GM11168 (cell line): ENCODE data around the gene SH2D3A.
"Not testable (repeated sequence)": the region's sequence is repeated elsewhere in the genome, so short reads cannot be mapped to it uniquely, and the experiment has no call there.

Experiments used
- in situ Hi-C: fragments of 300-500 bp; cut with MboI; formaldehyde crosslinking; loops from one replicate; pipeline ENCODE4 v1.12.0; 2022; ENCODE audit warnings: low sequenced_read_pairs; ENCODE audit not compliant: unreplicated experiment

Gene SH2D3A

DNA sequence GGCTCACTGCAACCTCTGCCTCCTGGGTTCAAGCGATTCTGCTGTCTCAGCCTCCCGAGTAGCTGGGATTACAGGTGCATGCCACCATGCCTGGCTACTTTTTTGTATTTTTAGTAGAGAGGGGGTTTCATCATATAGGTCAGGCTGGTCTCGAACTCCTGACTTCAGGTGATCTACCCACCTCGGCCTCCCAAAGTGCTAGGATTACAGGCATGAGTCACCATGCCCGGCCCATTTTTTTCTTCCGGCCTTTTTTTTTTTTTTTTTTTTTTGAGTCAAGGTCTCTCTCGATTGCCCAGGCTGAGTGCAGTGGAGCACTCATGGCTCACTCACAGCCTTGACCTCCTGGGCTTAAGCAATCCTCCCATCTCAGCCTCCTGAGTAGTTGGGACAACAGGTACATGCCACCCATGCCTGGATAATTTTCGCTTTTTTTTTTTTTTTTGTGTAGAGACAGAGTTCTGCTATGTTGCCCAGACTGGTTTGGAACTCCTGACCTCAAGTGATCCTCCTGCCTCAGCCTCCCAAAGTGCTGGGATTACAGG is 4.9 kb downstream of the SH2D3A start:
- in situ Hi-C loops = not testable (repeated sequence)

- in situ Hi-C loops = no loop called here
Observed at GRCh38 chr19:6761053-6761676, 6.1 kb downstream of the SH2D3A start.

DNA sequence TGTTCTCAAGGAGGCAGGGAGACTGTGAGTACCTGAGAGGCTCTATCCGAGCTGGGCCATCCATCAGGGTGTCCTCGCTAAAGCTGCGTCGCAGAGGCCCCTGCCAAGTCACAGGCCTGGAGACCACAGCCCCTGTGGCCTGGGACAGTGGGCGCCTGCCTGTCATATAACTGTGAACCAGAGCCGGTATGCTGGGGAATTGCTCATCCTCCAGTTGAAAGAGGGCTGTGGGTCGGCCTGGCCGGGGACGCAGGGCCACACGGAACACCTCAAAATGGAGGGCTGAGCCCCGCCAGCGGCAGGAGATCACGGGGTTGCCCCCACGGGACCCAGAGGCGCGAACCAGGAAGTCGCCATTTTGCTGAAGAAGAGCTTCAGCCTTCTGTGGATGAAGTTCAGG is 6.6 kb downstream of the SH2D3A start:
- in situ Hi-C loops = no loop called here

DNA sequence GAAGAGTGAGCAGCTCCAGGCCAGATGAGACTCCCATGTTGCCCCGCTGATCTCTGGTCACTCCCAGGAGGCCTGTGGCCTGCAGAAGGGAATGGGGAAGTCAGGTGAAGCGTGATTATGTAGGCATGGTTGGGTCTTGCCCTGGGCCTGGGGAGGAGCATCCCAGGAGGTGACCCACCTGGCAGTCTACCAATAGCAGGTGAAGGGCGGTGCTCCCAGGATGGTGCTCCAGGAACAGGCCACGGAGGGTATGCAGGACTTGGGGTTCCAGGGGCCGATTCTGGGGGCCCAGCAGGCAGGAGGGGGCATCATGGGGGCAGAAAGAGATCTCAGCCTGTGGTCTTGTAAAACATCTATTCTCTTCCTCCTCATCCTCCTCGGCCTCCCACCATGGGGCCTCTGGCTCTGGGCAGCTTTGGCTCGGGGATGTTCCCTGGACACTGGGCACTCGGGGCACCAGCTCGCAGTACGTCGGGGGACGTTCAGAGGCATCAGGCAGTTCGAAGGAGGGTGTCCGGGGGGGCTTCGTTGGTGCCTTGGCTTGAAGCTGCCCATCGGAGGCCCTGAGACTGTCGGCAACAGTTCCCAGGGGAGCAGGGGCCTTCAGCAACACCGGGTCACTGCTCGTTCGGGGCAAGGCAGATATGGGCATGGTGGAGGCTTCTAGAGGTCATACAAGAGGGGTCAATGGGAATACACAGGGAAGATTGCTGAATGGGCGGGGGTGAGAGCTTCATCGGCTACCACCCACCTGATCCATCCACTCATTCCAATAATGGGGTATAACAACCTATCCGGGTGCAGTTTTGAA is 12.4 kb downstream of the SH2D3A start:
- in situ Hi-C loops = loop anchor here (5.0 kb wide), 1 partner anchor 107 kb away; no protein-coding TSS in a partner anchor

DNA sequence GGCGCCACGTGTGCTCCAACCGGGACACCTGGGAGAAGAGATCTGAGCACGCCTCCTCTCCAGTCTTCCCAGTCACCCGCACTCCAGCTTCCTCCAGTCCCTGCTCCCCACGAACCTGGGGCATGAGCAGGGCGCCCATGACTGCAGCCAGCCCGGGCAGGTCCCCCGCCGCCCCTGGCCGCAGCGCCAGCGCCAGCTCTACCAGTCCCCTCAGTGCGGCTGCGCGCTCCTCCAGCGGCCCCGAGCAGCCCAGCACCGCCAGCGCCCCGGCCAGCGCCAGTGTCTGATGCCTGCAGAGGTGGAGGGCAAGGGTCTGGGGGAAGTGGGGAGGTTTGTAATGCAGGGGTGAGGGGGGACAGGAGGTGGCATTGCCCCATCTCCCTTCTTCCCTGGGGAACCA is 13.1 kb downstream of the SH2D3A start:
- in situ Hi-C loops = loop anchor here (5.0 kb wide), 1 partner anchor 108 kb away; no protein-coding TSS in a partner anchor

DNA sequence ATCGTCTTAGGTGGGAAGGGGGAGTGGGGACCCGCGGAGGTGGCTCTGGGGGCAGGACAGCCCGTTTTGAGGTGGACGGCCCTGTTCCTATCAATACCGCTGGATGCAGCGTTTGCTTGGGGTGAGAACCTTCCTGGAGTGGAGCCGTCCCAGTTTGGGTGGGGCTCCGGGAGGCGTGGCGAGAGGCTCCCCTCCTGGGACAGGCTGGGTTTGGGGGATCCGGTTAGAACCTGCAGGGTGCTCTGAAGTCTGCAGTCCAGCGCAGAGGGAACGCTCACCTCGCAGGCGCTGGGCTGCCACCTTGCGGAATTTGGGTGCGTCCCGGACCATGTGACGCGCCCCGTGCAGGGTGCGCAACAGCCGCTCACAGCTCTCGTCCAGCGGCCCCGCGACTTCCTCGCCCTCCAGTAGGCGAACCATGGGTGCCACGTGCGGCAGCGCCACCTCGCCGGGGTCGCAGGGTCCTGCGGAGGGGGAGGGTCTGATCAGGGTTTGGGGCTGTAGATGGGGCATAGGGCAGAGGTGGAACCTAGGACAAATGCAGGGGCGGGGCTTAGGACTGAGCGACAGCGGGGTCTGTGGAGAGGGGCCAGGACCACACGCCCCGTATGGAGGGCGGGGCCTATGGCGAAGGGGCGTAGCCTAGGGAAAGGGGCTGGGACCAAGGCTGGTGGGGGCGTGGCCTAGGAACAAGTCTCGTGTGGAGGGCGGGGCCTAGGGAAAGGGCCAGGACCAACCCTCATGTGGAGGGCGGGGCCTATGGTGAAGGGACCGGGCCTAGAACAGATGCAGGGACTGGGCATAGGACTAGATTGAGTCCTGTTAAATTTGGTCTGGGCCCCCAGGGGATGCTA is 13.8 kb downstream of the SH2D3A start:
- in situ Hi-C loops = loop anchor here (5.0 kb wide), 1 partner anchor 109 kb away; no protein-coding TSS in a partner anchor

GRCh38 chr19:6752256-6753177 is 14.7 kb downstream of the SH2D3A start:
- in situ Hi-C loops = loop anchor here (5.0 kb wide), 1 partner anchor 110 kb away; no protein-coding TSS in a partner anchor

DNA sequence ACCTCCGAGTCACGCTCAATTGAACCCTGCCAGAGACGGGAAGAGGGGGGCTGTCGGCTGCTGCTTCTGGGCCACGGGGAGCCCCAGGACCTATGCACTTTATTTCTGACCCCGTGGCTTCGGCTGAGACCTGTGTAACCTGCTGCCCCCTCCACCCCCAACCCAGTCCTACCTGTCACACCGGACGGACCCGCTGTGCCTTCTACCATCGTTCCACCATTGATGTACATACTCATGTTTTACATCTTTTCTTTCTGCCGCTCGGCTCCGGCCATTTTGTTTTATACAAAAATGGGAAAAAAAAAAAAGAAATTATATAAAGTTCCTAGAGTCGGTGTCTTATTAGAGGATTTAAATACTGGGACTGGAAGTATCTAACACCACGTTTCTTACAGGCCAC is 16.0 kb downstream of the SH2D3A start:
- in situ Hi-C loops = loop anchor here (5.0 kb wide), 1 partner anchor 111 kb away; no protein-coding TSS in a partner anchor

DNA sequence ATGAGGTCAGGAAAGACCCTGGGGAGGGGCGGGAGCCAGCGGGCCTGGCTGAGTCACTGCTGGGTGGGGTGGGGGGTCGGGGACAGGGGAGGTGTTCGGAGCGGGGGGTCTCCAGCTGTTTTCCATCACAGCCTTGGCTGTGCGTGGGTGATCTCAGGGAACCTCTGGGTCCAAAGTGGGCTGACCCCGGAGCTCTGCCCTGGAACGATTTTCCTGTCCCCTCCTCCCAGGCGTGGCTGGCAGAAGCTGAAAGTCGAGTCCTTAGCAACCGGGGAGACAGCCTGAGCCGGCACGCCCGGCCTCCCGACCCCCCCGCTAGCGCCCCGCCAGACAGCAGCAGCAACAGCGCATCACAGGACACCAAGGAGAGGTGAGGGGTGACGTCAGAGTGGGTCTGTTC is 17.2 kb downstream of the SH2D3A start:
- in situ Hi-C loops = loop anchor here (5.0 kb wide), 1 partner anchor 112 kb away; no protein-coding TSS in a partner anchor

DNA sequence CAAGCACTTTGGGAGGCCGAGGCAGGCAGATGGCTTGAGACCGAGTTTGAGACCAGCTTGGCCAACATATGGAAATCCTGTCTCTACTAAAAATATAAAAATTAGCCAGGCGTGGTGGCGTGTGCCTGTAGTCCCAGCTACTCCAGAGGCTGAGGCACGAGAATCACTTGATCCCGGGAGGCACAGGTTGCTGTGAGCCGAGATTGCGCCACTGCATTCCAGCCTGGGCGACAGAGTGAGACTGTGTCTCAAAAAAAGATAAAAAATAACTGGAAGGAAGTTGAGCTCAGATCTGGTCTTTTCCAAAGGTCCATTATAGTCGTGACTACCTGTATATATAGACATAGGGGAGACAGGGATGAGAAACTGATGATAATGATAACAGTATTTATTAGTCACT is 18.7 kb downstream of the SH2D3A start:
- in situ Hi-C loops = not testable (repeated sequence)

DNA sequence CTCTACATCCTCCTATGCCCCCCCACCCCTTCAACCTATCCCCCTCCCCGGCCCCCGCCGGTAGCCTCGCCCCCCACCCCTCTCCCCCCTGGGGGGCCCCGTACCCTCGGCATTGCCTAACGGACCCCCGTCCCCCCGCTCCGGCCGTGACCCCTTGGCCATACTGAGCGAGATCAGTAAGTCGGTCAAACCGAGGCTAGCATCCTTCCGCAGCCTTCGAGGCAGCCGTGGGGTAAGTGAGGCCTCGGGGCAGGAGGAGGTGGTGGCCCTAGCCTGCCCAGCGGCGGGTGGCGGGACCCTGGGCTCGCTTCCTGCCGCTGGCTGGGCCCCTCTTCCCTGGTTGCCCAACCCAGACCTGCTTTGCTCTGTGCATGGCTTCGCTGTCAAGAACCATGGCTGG is 21.3 kb downstream of the SH2D3A start:
- in situ Hi-C loops = no loop called here

DNA sequence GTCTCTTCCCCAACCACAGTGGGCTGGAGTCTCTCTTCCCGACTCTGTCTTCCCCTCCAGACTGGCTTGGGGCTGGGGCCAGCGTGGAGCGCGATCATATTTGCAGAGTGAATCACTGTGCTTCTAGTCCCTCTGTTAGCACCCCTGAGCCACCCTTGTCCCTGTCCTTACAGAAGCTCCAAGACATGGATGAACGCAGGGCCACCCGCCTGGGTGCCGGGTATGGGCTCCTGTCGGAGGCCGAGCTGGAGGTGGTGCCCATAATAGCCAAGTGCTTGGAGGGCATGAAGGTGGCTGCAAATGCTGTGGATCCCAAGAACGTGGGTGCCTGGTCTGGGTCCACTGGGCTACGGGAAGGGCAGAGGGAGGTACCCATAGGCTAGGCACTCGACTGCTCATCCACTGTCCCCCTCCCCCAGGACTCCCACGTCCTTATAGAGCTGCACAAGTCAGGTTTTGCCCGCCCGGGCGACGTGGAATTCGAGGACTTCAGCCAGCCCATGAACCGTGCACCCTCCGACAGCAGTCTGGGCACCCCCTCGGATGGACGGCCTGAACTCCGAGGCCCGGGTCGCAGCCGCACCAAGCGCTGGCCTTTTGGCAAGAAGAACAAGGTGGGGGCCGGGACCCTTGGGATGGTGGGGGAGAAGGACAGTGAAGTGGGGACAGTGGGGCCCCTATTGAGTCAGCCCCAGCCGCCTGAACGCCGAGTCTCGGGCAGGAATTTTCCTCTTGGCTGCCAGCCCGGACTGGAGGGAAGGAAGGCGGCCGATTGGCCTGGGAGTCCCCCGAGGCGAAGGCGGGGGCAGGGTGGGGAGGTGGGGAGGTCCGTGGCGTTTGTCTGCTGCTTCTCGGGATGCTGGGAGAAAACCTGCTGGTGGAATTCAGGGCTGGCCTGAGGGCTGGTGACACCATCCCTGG is 22.6 kb downstream of the SH2D3A start:
- in situ Hi-C loops = no loop called here

DNA sequence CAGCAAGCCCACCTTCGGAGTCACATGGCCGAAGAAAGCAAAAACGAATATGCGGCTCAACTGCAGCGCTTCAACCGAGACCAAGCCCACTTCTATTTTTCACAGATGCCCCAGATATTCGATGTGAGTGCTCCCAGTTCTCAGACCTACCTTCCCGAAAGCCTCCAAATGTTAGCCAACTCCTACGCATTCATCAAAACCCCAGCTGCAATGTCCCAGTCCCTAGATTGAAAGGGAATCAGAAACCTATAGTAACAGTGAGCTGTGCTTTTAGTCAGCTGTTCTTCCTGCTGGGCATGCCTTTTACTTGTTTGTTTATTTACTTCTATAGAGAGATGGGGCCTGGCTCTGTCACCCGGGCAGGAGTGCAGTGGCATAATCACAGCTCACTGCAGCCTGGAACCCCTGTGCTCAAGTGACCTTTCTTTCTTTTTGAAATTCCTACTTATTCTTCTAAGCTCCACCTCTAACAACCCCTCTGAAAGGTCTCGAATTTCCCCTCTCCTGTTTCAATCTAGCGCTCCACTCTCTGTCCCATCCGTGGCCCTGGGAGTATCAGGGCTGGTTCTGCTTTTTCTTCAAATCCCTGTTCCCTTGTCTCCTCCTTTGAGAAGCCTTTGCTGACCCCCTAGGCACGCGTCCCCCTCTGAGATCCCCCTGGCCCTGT is 23.4 kb downstream of the SH2D3A start:
- in situ Hi-C loops = no loop called here

DNA sequence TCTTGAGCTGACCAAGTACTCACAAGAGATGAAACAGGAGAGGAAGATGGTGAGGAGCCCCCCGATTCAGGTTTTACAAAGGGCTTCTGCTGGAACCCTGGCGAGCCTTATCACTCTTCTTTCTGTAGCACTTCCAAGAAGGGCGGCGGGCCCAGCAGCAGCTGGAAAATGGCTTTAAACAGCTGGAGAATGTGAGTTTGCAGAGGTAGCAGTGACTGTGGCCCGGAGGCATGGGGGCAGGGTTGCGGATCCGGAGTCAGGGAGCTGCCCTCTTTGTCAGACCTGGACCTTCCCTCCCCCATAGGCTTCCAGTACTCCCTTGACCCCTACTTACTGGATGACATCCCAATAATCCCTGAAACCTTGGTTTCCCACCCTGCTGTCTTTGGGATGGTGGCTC is 24.2 kb downstream of the SH2D3A start:
- in situ Hi-C loops = no loop called here

DNA sequence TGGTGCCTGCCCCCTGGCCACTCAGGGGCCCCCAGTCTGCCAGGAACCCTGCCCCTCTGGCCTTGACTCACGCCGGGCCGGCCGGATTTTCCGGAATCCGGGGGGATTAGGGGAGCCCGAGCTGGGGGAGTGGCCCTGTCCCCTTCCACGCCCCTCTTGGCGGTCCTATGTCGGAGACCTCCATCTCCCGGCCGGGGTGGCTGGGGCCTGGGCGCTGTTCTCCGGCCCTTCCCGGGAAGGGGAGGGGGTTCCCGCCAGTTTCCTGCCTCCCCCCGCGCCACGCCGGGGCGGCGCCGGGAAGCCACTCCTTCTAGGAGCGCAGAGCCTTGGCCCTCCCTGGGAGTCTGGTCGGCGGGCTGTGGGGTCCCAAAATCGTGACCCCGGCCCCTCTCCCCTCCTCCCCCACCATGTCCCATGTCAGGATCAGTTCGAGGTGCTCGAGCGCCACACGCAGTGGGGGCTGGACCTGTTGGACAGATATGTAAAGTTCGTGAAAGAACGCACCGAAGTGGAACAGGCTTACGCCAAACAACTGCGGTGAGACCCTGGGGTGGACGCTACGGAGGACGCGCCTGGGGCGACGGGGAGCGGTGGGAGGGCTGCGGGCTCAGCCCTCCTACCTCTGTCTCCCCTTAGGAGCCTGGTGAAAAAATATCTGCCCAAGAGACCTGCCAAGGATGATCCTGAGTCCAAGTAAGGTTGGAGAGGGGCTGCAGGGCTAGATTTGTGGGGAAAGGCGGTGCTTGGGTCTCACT is 26.5 kb downstream of the SH2D3A start:
- in situ Hi-C loops = no loop called here

- in situ Hi-C loops = loop anchor here (5.0 to 10.0 kb wide), 2 partner anchors 93 to 215 kb away; no protein-coding TSS in a partner anchor
Observed at GRCh38 chr19:6739883-6740588, 27.2 kb downstream of the SH2D3A start.
